A549 (cell line): Measurements from ENCODE around the gene GLB1L3. TPM values are rescaled to one million over a fixed set of nuclear protein-coding genes. Genes with fewer than 3 reads are reported as not detected.

Source experiments
- ATAC-seq, 2 experiments: fragments of 200-7000 bp in 1 of 2; fragments of >200 bp in 1 of 2; cut with Nextera tagmentation in 1 of 2; cut with Tn5 transposase in 1 of 2; 3 replicates each; pipeline versions ENCODE4 v1.8.0 to v1.9.1; 2018 to 2020; ENCODE audit warnings: mild to moderate bottlenecking in 1 of 2, moderate library complexity in 1 of 2
- CTCF ChIA-PET: fragments of 300-600 bp; sonication (Branson Sonifier 250); formaldehyde crosslinking; extraction: SDS; loops from one replicate; lab custom pipeline; 2021; ENCODE audit warnings: antibody characterized with exemption, inconsistent platforms; lab: Yijun Ruan, JAX
- POLR2A ChIA-PET: fragments of 350-600 bp; formaldehyde crosslinking; extraction: SDS; loops from one replicate; lab custom pipeline; 2021; ENCODE audit warnings: antibody characterized with exemption, inconsistent platforms; lab: Yijun Ruan, JAX
- DNase-seq, 2 experiments: peaks; one replicate each; pipeline versions ENCODE4 v3.0.0 to v3.0.0-alpha.2; 2011 to 2016; ENCODE audit warnings: low read depth in 1 of 2, low spot score in 1 of 2
- FAIRE-seq: peaks from 2 replicates; lab custom pipeline; 2011; peaks lifted over from hg19 to GRCh38; lab: Jason Lieb, UNC
- H3K27ac ChIP-seq, 2 experiments: fragments of >200 bp; sonication (Bioruptor Twin); formaldehyde crosslinking; 3 replicates each; pipeline ENCODE4 v1.5.1; 2016 to 2017
- H3K4me1 ChIP-seq: fragments of >200 bp; sonication (Bioruptor Twin); formaldehyde crosslinking; 3 replicates; pipeline ENCODE4 v1.6.1; 2016
- H3K4me2 ChIP-seq: fragments of >200 bp; sonication (Bioruptor Twin); formaldehyde crosslinking; 3 replicates; pipeline ENCODE4 v1.6.1; 2016
- H3K4me3 ChIP-seq: fragments of >200 bp; sonication (Bioruptor Twin); formaldehyde crosslinking; 3 replicates; pipeline ENCODE4 v1.5.1; 2016
- H3K9me3 ChIP-seq: fragments of >200 bp; sonication (Bioruptor Twin); formaldehyde crosslinking; 3 replicates; pipeline ENCODE4 v1.6.1; 2016
- BHLHE40 ChIP-seq: IDR thresholded peaks from 2 replicates; pipeline ENCODE4 v1.6.1; 2012; ENCODE audit warnings: low read depth, low read length, inconsistent platforms
- CBX2 ChIP-seq: fragments of 200-600 bp; sonication (generic); IDR thresholded peaks from 2 replicates; pipeline ENCODE4 v1.6.1; 2016; ENCODE audit warnings: low read depth, mild to moderate bottlenecking, borderline replicate concordance
- E2F6 ChIP-seq: IDR thresholded peaks from 2 replicates; pipeline ENCODE4 v1.6.1; 2012; ENCODE audit warnings: low read depth, borderline replicate concordance
- ESRRA ChIP-seq: fragments of 150-350 bp; IDR thresholded peaks from 2 replicates; pipeline ENCODE4 v1.6.1; 2014; ENCODE audit warnings: mild to moderate bottlenecking, low read length, borderline replicate concordance
- FOSB ChIP-seq: fragments of 250-450 bp; sonication (Bioruptor Pico); IDR thresholded peaks from 2 replicates; pipeline ENCODE4 v1.5.0; 2020; ENCODE audit warnings: mild to moderate bottlenecking, moderate library complexity
- FOSL2 ChIP-seq, 2 experiments: fragments of 450-650 bp in 1 of 2; fragments of >200 bp in 1 of 2; sonication (Bioruptor Twin) in 1 of 2; formaldehyde crosslinking; IDR thresholded peaks; 2 replicates each; pipeline versions ENCODE4 v1.5.0 to v1.6.1; 2016 to 2020; ENCODE audit warnings: mild to moderate bottlenecking in 1 of 2, moderate library complexity in 1 of 2
- FOXS1 ChIP-seq: fragments of 250-450 bp; sonication (Bioruptor Pico); IDR thresholded peaks from 2 replicates; pipeline ENCODE4 v1.5.0; 2020; ENCODE audit warnings: mild to moderate bottlenecking, moderate library complexity
- HEYL ChIP-seq: fragments of 250-450 bp; sonication (Bioruptor Pico); IDR thresholded peaks from 2 replicates; pipeline ENCODE4 v1.8.0; 2021; ENCODE audit warnings: mild to moderate bottlenecking, moderate library complexity
- HMGXB4 ChIP-seq: fragments of 250-450 bp; sonication (Bioruptor Pico); IDR thresholded peaks from 2 replicates; pipeline ENCODE4 v1.5.0; 2021; ENCODE audit warnings: mild to moderate bottlenecking, moderate library complexity, borderline replicate concordance
- HOXA7 ChIP-seq: fragments of 250-450 bp; sonication (Bioruptor Pico); IDR thresholded peaks from 2 replicates; pipeline ENCODE4 v1.5.0; 2020; ENCODE audit warnings: mild to moderate bottlenecking, moderate library complexity
- KDM5A ChIP-seq: fragments of 200-600 bp; sonication (generic); IDR thresholded peaks from 2 replicates; pipeline ENCODE4 v1.6.1; 2016; ENCODE audit warnings: antibody characterized with exemption, mild to moderate bottlenecking
- MAFK ChIP-seq: fragments of 450-650 bp; IDR thresholded peaks from 2 replicates; pipeline ENCODE4 v1.6.1; 2014; ENCODE audit not compliant: partially characterized antibody
- MAZ ChIP-seq: fragments of 150-350 bp; IDR thresholded peaks from 2 replicates; pipeline ENCODE4 v1.6.1; 2014; ENCODE audit warnings: antibody characterized with exemption, low read depth, low read length, borderline replicate concordance
- MYC ChIP-seq: IDR thresholded peaks from 2 replicates; pipeline ENCODE4 v1.6.1; 2012; ENCODE audit warnings: mild to moderate bottlenecking, inconsistent platforms, low read length, improper control_type of control experiment, borderline replicate concordance
- NFE2L2 ChIP-seq: fragments of 150-350 bp; conservative IDR thresholded peaks from 2 replicates; pipeline ENCODE4 v1.6.1; 2014; ENCODE audit warnings: low read length
- NPAS2 ChIP-seq: fragments of 250-450 bp; sonication (Bioruptor Pico); IDR thresholded peaks from 2 replicates; pipeline ENCODE4 v1.8.0; 2022; ENCODE audit warnings: mild to moderate bottlenecking, moderate library complexity, borderline replicate concordance
- NR3C1 ChIP-seq: fragments of >200 bp; sonication (Bioruptor Twin); formaldehyde crosslinking; IDR thresholded peaks from 3 replicates; pipeline ENCODE4 v1.6.1; 2017
- PBX3 ChIP-seq: IDR thresholded peaks from 2 replicates; pipeline ENCODE4 v1.6.1; 2012
- POLR2A ChIP-seq: IDR thresholded peaks from 2 replicates; pipeline ENCODE4 v1.6.1; 2012; ENCODE audit warnings: mild to moderate bottlenecking, low read length
- POLR2AphosphoS2 ChIP-seq: conservative IDR thresholded peaks from 2 replicates; pipeline ENCODE4 v1.6.1; 2012; ENCODE audit warnings: low read length, improper control_type of control experiment, inconsistent platforms
- RFX5 ChIP-seq: fragments of 450-650 bp; IDR thresholded peaks from 2 replicates; pipeline ENCODE4 v1.7.1; 2014; ENCODE audit warnings: antibody characterized with exemption, mild to moderate bottlenecking, moderate library complexity
- ZC3H11A ChIP-seq: fragments of 450-650 bp; IDR thresholded peaks from 2 replicates; pipeline ENCODE4 v1.6.1; 2014; ENCODE audit warnings: antibody characterized with exemption, mild to moderate bottlenecking
- ZFP36 ChIP-seq: fragments of 450-650 bp; IDR thresholded peaks from 2 replicates; pipeline ENCODE4 v1.6.1; 2014; ENCODE audit warnings: borderline replicate concordance; ENCODE audit not compliant: partially characterized antibody
- WGBS: methylation state at CpG from one replicate; pipeline ENCODE4 v1.1.6; 2017; ENCODE audit errors: missing lambda C conversion rate; 5-methylcytosine and 5-hydroxymethylcytosine counted together
- polyA plus RNA-seq, 4 experiments: library from polyadenylated mRNA; depleted of rRNA in 3 of 4; stranded (reverse); fragments of >200 nt; fragmentation: RNase III in 1 of 4; extraction: RNeasy Plus Mini Kit Qiagen cat#74134 plus additional on column Dnase treatment in 1 of 4; gene quantifications; 2 replicates in 3 of 4; 3 replicates in 1 of 4; pipeline ENCODE4 v1.2.3, GENCODE V29; 2011 to 2017

The GLB1L3 gene
- polyA plus RNA-seq, 2 of the 4 experiments (the other 2 are of a cell fraction) = not detected

- 33% methylated on average over 1 of the region's 9 CpGs for WGBS
- DNase-seq (no peak), FAIRE-seq (no peak)
- POLR2A ChIA-PET = no interaction called here
- H3K9me3 ChIP-seq = no peaks in the 10 kb centered on the region
- TF ChIP-seq FOSL2 (IDR thresholded peaks at IDR 0.05) (no peak), FOSL2 (CRISPR knock-in tag; IDR thresholded peaks at IDR 0.05) (no peak), HOXA7 (no peak), FOSB (CRISPR knock-in tag) (no peak), ESRRA (no peak), PBX3 (no peak), POLR2AphosphoS2 (no peak), NFE2L2 (no peak), NPAS2 (CRISPR knock-in tag) (no peak), FOXS1 (CRISPR knock-in tag) (no peak), E2F6 (no peak)
- TF ChIP-seq, all 56 proteins: peak for 0
- ATAC-seq = no peak
- no peak overlapping the region for H3K4me2 ChIP-seq
- no peak overlapping the region for H3K4me3 ChIP-seq
- no peak overlapping the region for H3K27ac ChIP-seq
- H3K4me1 ChIP-seq = no peaks in the 10 kb centered on the region
- CTCF ChIA-PET = no interaction called here
Measured at GRCh38 chr11:134364261-134364660, 88.1 kb downstream of the GLB1L3 start.

GRCh38 chr11:134365011-134365925 lies 89.1 kb downstream of the GLB1L3 start:
- no peak overlapping the region for H3K27ac ChIP-seq
- no peak overlapping the region for H3K4me2 ChIP-seq
- no peak overlapping the region for H3K4me3 ChIP-seq
- DNase-seq (no peak), FAIRE-seq (no peak), ATAC-seq (no peak)
- ChIA-PET CTCF (no interaction called here), POLR2A (no interaction called here)
- TF ChIP-seq CBX2 (no peak), HEYL (no peak), MAZ (no peak), ZFP36 (no peak), BHLHE40 (no peak)
- H3K9me3 ChIP-seq = no peaks in the 10 kb centered on the region
- WGBS = 78% methylated on average over 9 of the region's 22 CpGs
- H3K4me1 ChIP-seq = no peaks in the 10 kb centered on the region

GRCh38 chr11:134366254-134366653 lies 90.1 kb downstream of the GLB1L3 start:
- Histone ChIP-seq H3K4me2 (no peak overlapping the region), H3K4me3 (no peak overlapping the region), H3K27ac (no peak overlapping the region), H3K4me1 (no peaks in the 10 kb centered on the region)
- ATAC-seq (no peak), DNase-seq (no peak)
- 55% methylated on average over 7 of the region's 7 CpGs for WGBS
- no peak for TF ChIP-seq ZFP36
- no peak for TF ChIP-seq HMGXB4 (CRISPR knock-in tag)
- TF ChIP-seq MAFK = no peak
- TF ChIP-seq ZC3H11A = no peak
- no peak for TF ChIP-seq NPAS2 (CRISPR knock-in tag)
- no peak for TF ChIP-seq KDM5A
- no peak for TF ChIP-seq MYC
- no peak for TF ChIP-seq RFX5
- no peak for TF ChIP-seq POLR2A
- no peak for TF ChIP-seq BHLHE40
- TF ChIP-seq NR3C1 = no peak
- no peak for TF ChIP-seq MAZ
- TF ChIP-seq, all 56 proteins: peak for 0
- no peak for FAIRE-seq
- no peaks in the 10 kb centered on the region for H3K9me3 ChIP-seq
- ChIA-PET POLR2A (no interaction called here), CTCF (no interaction called here)
